B cell (primary cell): Measurements from ENCODE around the gene SPA17. TPM values are rescaled to one million over a fixed set of nuclear protein-coding genes. Genes with fewer than 3 reads are reported as not detected.

Source experiments
- ATAC-seq: fragments of 200-7000 bp; cut with Tn5 transposase; one replicate; pipeline ENCODE4 v1.10.0; 2021; ENCODE audit warnings: low read depth, mild to moderate bottlenecking, moderate number of reproducible peaks, moderate library complexity
- CTCF ChIA-PET: fragments of 350-600 bp; sonication (Branson Sonifier 250); formaldehyde crosslinking; loops from one replicate; lab custom pipeline; 2021; ENCODE audit warnings: antibody characterized with exemption, inconsistent platforms; lab: Charles Lee
- POLR2A ChIA-PET: fragments of 350-600 bp; sonication (Branson Sonifier 250); formaldehyde crosslinking; loops from one replicate; lab custom pipeline; 2021; ENCODE audit warnings: antibody characterized with exemption; lab: Charles Lee
- DNase-seq: peaks from one replicate; pipeline ENCODE4 v3.0.0; 2013
- H2AFZ ChIP-seq: 2 replicates; pipeline ENCODE4 v1.6.1; 2012; ENCODE audit warnings: mild to moderate bottlenecking, low read depth, low read length; ENCODE audit not compliant: insufficient read depth, poor library complexity, severe bottlenecking
- H3K27ac ChIP-seq, 2 donors: 1 replicate in 1 of 2; 2 replicates in 1 of 2; pipeline ENCODE4 v1.5.1; 2012 to 2013; ENCODE audit warnings: low read length in 2 of 2, mild to moderate bottlenecking in 2 of 2, moderate library complexity in 1 of 2
- H3K27me3 ChIP-seq, 4 experiments: fragments of 200-600 bp in 1 of 4; sonication (generic) in 1 of 4; replicated peaks in 1 of 4; 1 replicate in 2 of 4; 2 replicates in 2 of 4; pipeline versions ENCODE4 v1.6.1 to v1.7.0; 2013 to 2016; ENCODE audit warnings: low read length in 3 of 4, mild to moderate bottlenecking in 2 of 4, mixed read lengths in 1 of 4, moderate library complexity in 1 of 4; ENCODE audit not compliant: insufficient read depth in 4 of 4, control insufficient read depth in 3 of 4; ENCODE audit errors: control extremely low read depth in 1 of 4
- H3K36me3 ChIP-seq, 2 experiments: replicated peaks in 1 of 2; 1 replicate in 1 of 2; 2 replicates in 1 of 2; pipeline versions ENCODE4 v1.6.1 to v1.7.1; 2013; ENCODE audit warnings: low read length in 1 of 2; ENCODE audit not compliant: insufficient read depth in 2 of 2, control insufficient read depth in 1 of 2; ENCODE audit errors: control extremely low read depth in 1 of 2, extremely low read depth in 1 of 2
- H3K4me1 ChIP-seq, 2 donors: fragments of 200-600 bp in 1 of 2; sonication (generic) in 1 of 2; 1 replicate in 1 of 2; 2 replicates in 1 of 2; pipeline versions ENCODE4 v1.5.1 to v1.6.1; 2013 to 2017; ENCODE audit warnings: low read length in 2 of 2; ENCODE audit not compliant: control insufficient read depth in 2 of 2, insufficient read depth in 2 of 2
- H3K4me2 ChIP-seq: replicated peaks from 2 replicates; pipeline ENCODE3; 2012; ENCODE audit warnings: mild to moderate bottlenecking, low read depth, low read length; ENCODE audit not compliant: poor library complexity, severe bottlenecking
- H3K4me3 ChIP-seq, 5 experiments: fragments of 200-600 bp in 1 of 5; sonication (generic) in 1 of 5; 1 replicate in 3 of 5; 2 replicates in 2 of 5; pipeline versions ENCODE4 v1.5.1 to v1.7.0; 2011 to 2016; ENCODE audit warnings: low read length in 4 of 5, mild to moderate bottlenecking in 4 of 5, low read depth in 2 of 5, control low read depth in 1 of 5, moderate library complexity in 1 of 5; ENCODE audit not compliant: insufficient read depth in 1 of 5; ENCODE audit errors: control extremely low read depth in 1 of 5, extremely low read depth in 1 of 5
- H3K79me2 ChIP-seq: fragments of 200-600 bp; sonication (generic); one replicate; pipeline ENCODE4 v1.6.0; 2016; ENCODE audit warnings: low read length; ENCODE audit not compliant: control insufficient read depth, insufficient read depth
- H3K9ac ChIP-seq: fragments of 200-600 bp; sonication (generic); 2 replicates; pipeline ENCODE4 v1.6.1; 2017; ENCODE audit warnings: mild to moderate bottlenecking, low read length, moderate library complexity
- H3K9me3 ChIP-seq, 3 donors: one replicate each; pipeline versions ENCODE4 v1.6.1 to v1.7.1; 2013; ENCODE audit warnings: low read length in 2 of 3; ENCODE audit not compliant: control insufficient read depth in 2 of 3, insufficient read depth in 1 of 3; ENCODE audit errors: control extremely low read depth in 1 of 3
- H4K20me1 ChIP-seq: 2 replicates; pipeline ENCODE4 v1.6.0; 2012; ENCODE audit warnings: mild to moderate bottlenecking, low read length; ENCODE audit not compliant: insufficient read depth, control insufficient read depth, poor library complexity, severe bottlenecking
- H3K27ac Mint-ChIP-seq: one replicate; pipeline ENCODE4 v1.8.0; 2021; ENCODE audit warnings: mixed read lengths
- H3K27me3 Mint-ChIP-seq: one replicate; pipeline ENCODE4 v1.8.0; 2021; ENCODE audit warnings: mixed read lengths
- H3K4me1 Mint-ChIP-seq: one replicate; pipeline ENCODE4 v1.8.0; 2021; ENCODE audit warnings: mixed read lengths
- H3K4me3 Mint-ChIP-seq: one replicate; pipeline ENCODE4 v1.8.0; 2021; ENCODE audit warnings: mixed read lengths
- H3K9me3 Mint-ChIP-seq: one replicate; pipeline ENCODE4 v1.8.0; 2022; ENCODE audit warnings: mixed read lengths; ENCODE audit not compliant: insufficient read depth
- EZH2 ChIP-seq: IDR thresholded peaks from 2 replicates; pipeline ENCODE4 v1.6.1; 2012; ENCODE audit warnings: borderline replicate concordance, low read depth, mild to moderate bottlenecking, moderate library complexity, low read length; ENCODE audit not compliant: insufficient read depth, poor library complexity, severe bottlenecking
- WGBS: methylation state at CpG from one replicate; pipeline ENCODE4 v1.1.5; 2013; ENCODE audit warnings: missing lambda C conversion rate; ENCODE audit not compliant: insufficient coverage; 5-methylcytosine and 5-hydroxymethylcytosine counted together
- intact Hi-C: fragments of 100-400 bp; cut with micrococcal nuclease; formaldehyde crosslinking; loops from one replicate; pipeline ENCODE4 v1.10.0; 2022
- polyA plus RNA-seq: library from polyadenylated mRNA; depleted of rRNA; stranded (reverse); fragments of >200 nt; gene quantifications from 2 replicates; pipeline ENCODE4 v1.2.3, GENCODE V29; 2012
- total RNA-seq, 2 donors: library from RNA; stranded (reverse); fragments of 120-200 nt in 1 of 2; gene quantifications; 1 replicate in 1 of 2; 2 replicates in 1 of 2; pipeline versions ENCODE4 v1.2.3 to v1.2.4, GENCODE V29; 2013 to 2022
- TF ChIP-seq, protein P1 (sequence below): fragments of 200-600 bp; IDR thresholded peaks from one replicate; pipeline ENCODE4 v1.8.0; 2022; ENCODE audit warnings: antibody characterized with exemption, mild to moderate bottlenecking

Gene SPA17
- total and polyA plus RNA-seq, 2 donors (not counting 1 experiment from before 2014, with no cell fraction given): 0.21 to 0.76 TPM

DNA sequence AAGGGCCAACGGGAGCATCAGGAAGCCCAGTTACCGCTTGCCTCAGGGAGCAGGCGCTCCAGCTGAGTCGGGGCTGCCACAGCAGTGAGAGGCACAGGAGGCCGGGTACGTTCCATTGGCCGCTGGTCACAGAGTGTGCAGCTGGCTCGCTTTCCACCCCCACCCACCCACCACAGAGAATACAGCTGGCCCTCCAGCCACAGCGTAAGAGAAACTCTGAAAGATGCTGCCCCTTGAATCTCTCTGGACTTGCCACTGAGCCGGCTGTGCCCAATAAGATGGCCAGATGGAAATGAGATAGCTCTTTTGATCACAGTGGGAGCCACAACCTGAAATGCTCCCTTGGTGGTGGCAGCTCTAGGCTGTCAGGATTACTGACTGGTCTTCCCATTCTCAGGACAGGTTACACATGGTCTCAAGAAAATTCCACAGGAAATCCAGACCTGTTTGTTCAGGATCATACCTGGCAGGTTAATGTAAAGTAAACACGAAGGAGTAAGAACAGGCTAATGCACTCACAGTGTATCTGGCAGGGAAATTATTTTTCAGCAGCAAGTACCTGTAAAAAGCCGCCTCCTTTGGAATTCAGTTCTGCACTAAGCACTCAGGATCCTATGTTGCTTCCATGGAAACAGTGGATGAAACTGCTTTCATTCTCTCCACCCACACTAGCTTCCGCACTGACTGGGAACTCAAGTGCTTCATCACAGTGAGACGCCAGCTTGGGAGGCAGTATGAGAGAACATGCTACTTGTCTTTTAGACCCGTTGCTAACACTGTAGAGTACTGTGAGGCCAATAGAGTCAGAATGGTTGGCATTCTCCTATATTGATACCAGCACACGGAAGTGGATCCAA, 16.7 kb upstream of the SPA17 start:
- peaks cover 0 to 3% of the 10 kb centered on the region in 2 experiments for H3K36me3 ChIP-seq
- WGBS: 96% methylated on average over 13 of the region's 16 CpGs
- no peak overlapping the region for H3K4me3 ChIP-seq
- no peak for ATAC-seq
- no peaks in the 10 kb centered on the region for H4K20me1 ChIP-seq
- POLR2A ChIA-PET: no interaction called here
- H3K4me2 ChIP-seq: no peak overlapping the region
- CTCF ChIA-PET: interaction anchor here (0.8 kb wide), 1 partner anchor 14 kb away, joined by 3 read pairs; no protein-coding TSS in a partner anchor
- H3K27me3 Mint-ChIP-seq: no peaks in the 10 kb centered on the region
- no peaks in the 10 kb centered on the region for H3K9me3 ChIP-seq
- H3K4me1 Mint-ChIP-seq: no peaks in the 10 kb centered on the region
- H3K27ac ChIP-seq: no peak overlapping the region
- H3K79me2 ChIP-seq: no peaks in the 10 kb centered on the region
- intact Hi-C loops: no loop called here
- H2AFZ ChIP-seq: no peak overlapping the region
- TF ChIP-seq, protein P1, sequence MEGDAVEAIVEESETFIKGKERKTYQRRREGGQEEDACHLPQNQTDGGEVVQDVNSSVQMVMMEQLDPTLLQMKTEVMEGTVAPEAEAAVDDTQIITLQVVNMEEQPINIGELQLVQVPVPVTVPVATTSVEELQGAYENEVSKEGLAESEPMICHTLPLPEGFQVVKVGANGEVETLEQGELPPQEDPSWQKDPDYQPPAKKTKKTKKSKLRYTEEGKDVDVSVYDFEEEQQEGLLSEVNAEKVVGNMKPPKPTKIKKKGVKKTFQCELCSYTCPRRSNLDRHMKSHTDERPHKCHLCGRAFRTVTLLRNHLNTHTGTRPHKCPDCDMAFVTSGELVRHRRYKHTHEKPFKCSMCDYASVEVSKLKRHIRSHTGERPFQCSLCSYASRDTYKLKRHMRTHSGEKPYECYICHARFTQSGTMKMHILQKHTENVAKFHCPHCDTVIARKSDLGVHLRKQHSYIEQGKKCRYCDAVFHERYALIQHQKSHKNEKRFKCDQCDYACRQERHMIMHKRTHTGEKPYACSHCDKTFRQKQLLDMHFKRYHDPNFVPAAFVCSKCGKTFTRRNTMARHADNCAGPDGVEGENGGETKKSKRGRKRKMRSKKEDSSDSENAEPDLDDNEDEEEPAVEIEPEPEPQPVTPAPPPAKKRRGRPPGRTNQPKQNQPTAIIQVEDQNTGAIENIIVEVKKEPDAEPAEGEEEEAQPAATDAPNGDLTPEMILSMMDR: no peak
- no peak for TF ChIP-seq EZH2
- H3K27me3 ChIP-seq: no peaks in the 10 kb centered on the region
- no peaks in the 10 kb centered on the region for H3K9me3 Mint-ChIP-seq
- no peak for DNase-seq
- H3K4me3 Mint-ChIP-seq: no peak overlapping the region
- no peak overlapping the region for H3K9ac ChIP-seq
- no peak overlapping the region for H3K27ac Mint-ChIP-seq
- no peaks in the 10 kb centered on the region for H3K4me1 ChIP-seq

DNA sequence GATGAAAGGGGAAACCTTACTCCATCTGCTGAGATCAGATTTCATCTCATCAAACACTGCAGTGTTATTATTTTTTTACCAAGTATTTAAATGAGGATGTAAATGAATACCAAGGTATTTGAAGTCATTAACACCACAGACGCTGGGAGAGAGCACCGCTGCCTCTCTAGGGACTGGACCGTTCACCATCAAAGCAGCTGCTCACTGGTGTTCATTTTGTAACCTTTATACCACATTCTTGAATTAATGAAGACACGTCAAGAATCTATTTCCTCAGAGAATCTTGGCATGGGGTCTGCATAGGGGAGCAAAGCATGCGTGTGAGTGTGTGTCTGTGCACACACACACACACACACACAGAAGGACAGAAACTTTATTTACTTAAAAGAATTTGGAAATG, 15.8 kb upstream of the SPA17 start:
- no peak overlapping the region for H3K9ac ChIP-seq
- no peak for TF ChIP-seq EZH2
- TF ChIP-seq, protein P1: no peak
- H3K4me2 ChIP-seq: no peak overlapping the region
- Mint-ChIP-seq H3K4me3 (no peak overlapping the region), H3K9me3 (no peaks in the 10 kb centered on the region), H3K27ac (no peak overlapping the region), H3K4me1 (no peaks in the 10 kb centered on the region), H3K27me3 (no peaks in the 10 kb centered on the region)
- WGBS: 100% methylated on average over 1 of the region's 5 CpGs
- no peaks in the 10 kb centered on the region for H3K9me3 ChIP-seq
- ChIA-PET POLR2A (no interaction called here), CTCF (no interaction called here)
- DNase-seq (no peak), ATAC-seq (no peak)
- no peak overlapping the region for H2AFZ ChIP-seq
- H3K27ac ChIP-seq: no peak overlapping the region
- no peaks in the 10 kb centered on the region for H3K4me1 ChIP-seq
- H3K36me3 ChIP-seq: peaks cover 0 to 3% of the 10 kb centered on the region in 2 experiments
- no peak overlapping the region for H3K4me3 ChIP-seq
- H4K20me1 ChIP-seq: no peaks in the 10 kb centered on the region
- H3K79me2 ChIP-seq: no peaks in the 10 kb centered on the region
- no peaks in the 10 kb centered on the region for H3K27me3 ChIP-seq
- intact Hi-C loops: no loop called here
